HPDE6-E6E7 (cell line): ENCODE data around the gene GNAL.
"Not testable (repeated sequence)": the region's sequence is repeated elsewhere in the genome, so short reads cannot be mapped to it uniquely, and the experiment has no call there.

Source experiments
- DNase-seq: peaks from one replicate; pipeline ENCODE4 v3.0.0; 2011; ENCODE audit warnings: missing footprints; ENCODE audit errors: extremely low spot score

Gene GNAL

DNA sequence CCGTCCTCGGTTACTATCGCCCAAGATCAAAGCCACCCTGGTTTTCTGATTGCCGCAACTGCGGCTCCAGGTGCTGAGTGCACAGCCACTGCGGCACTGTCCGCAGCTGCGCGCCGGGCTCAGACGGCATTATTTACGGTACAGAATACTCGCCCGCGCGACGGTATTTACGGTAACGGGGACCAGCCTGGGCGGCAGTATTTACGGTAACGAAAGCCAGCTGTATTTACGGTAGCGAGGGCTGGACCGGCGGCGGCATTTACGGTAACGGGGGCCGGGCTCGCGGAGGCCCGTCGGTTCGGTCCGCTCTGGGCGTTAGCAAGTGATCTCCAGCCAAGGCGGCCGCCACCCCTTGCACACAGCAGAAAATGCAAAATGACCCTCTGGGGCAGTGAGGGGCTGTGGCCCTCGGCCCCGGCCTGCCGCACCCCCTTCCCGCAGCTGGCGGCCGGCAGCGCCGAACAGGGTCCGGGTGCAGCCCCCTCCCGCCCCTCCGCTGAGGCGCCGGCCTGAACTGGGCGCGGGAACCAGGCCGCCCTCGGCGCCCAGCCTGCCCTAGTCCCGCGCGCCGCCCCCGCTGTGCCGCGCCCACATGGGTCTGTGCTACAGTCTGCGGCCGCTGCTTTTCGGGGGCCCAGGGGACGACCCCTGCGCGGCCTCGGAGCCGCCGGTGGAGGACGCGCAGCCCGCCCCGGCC lies at the start of gene GNAL:
GNAL (plus strand) TSS at position 293 of the 697 bp plus-strand sequence; CDS start at position 593, 300 bp downstream.
- DNase-seq: peak; percentile 75

DNA sequence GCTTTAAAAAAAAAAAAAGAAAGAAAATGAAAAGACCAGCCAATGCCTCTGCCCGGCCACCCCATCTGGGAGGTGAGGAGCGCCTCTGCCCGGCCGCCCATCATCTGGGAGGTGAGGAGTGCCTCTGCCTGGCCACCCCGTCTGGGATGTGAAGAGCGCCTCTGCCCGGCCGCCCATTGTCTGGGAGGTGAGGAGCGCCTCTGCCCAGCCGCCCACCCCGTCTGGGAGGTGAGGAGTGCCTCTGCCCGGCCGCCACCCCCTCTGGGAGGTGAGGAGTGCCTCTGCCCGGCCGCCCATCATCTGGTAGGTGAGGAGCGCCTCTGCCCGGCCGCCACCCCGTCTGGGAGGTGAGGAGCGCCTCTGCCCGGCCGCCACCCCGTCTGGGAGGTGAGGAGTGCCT lies 41.8 kb upstream of the GNAL start:
- not testable (repeated sequence) for DNase-seq

DNA sequence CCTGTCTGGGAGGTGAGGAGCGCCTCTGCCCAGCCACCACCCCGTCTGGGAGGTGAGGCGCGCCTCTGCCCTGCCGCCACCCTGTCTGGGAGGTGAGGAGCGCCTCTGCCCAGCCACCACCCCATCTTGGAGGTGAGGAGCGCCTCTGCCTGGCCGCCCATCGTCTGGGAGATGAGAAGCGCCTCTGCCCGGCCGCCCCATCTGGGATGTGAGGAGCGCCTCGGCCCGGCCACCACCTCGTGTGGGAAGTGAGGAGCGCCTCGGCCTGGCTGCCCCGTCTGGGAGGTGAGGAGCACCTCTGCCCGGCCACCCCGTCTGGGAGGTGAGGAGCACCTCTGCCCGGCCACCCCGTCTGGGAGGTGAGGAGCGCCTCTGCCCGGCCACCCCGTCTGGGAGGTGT lies 41.3 kb upstream of the GNAL start:
- DNase-seq: not testable (repeated sequence)

DNA sequence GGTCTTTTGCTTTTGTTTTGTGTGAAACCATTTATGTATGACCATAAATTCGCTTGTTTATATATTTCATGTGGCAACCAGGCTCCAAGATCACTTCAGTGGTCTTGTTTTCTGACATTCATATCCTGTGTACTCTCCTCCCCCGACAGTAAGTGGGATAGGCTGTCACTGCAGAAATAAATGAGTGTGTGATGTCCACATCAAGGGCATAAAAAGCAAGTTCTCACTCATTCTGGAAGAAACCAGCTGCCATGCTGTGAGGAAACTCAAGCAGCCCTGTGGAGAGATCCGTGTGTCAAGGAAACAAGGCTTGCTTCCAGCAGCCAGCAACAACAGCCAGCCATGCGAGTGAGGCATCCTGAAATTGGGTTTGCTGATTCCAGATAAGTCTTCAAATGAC lies 39.2 kb upstream of the GNAL start:
- DNase-seq: no peak

DNA sequence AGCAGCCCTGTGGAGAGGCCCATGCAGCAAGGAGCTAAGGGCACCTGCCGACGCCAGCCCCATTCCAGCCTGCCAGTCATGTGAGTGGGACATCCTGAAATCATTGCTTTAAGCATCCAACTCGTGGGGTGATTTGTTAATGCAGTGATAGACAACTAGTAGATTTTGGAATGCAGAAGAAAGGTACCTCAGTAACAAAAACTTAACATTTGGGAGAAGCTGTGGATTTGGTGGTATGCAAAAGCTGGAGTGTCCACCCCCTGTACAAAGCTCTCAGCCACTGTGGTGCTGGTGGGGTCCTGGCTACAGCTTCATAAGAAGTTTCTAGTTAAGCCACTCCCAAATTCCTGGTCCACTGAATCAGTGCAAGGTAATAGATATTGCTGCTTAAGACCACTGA lies 37.2 kb upstream of the GNAL start:
- DNase-seq: no peak

DNA sequence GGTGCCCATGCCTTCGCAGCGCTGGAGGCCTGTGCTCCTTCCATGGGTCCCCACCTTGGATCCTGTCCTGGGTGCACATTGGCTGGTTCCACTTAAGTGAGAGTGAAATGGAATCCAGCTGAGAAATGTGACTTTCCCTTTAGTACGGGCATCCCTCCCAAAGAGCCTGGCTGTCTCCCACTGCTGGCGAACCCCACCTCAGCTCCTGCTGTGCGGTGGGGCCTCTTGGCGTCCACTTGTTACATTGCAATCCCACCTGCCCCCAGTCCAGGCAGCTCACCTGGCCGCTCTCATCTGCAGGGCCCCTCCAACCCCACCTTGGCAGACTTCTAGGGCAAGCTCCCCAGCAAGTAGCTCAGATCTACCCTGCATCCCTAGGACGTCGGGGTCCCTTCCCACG lies 35.5 kb upstream of the GNAL start:
- DNase-seq: no peak

DNA sequence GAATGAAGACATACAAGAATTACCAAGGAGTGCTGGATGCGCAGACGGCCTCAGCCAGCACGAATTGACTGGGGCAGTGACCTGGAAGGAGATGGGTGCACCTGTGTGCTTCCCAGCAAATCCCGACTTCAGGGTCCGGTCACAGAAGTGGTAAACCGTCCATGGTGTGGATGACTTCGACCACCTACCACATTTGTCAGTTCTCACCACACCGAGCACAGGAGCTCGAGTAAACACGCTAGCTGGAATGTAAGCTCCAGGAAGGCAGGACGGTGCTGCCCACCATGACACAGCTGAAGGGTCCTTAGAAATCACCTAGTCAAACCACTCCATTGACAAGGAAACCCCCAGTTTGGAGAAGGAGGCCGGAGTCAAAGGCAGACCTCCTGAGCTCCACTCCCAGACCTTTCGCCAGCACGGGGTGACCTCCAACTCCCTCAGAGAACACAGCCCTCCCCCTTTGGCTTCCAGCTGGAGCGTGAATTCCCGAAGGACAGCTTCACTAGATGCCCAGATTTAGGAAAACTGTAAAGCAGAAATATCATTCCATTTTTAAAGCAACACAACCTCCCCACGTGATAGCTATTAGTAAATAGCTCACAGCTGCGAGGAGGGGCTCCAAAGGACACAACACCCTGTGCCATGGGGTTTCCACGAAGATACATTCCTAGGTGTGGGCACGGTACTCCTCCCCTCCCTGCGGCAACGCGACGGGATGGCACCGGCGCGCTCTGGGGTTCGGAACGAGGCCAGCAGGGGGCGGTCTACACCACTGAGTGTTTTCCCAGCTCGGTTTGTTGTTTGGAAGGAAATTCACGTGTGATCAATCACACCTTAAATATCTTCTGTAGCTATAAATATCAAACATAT lies 34.1 kb upstream of the GNAL start:
- DNase-seq: peak; percentile 72

DNA sequence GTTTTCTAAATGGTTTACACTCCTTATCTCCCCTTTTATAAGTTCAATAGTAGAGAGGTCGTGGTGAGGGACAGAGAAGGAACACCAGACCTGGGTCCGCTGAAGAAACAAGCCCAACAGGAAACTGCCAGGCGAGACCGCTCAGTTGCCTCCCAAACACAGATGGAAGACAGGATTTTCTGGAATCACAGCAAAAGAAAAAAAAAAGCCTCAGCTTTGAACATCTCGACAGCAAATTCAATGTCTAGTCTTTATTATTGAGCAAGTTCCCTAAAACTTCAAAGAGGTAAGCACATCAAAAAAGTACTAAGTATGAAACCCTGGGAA lies 33.5 kb upstream of the GNAL start:
- no peak for DNase-seq

DNA sequence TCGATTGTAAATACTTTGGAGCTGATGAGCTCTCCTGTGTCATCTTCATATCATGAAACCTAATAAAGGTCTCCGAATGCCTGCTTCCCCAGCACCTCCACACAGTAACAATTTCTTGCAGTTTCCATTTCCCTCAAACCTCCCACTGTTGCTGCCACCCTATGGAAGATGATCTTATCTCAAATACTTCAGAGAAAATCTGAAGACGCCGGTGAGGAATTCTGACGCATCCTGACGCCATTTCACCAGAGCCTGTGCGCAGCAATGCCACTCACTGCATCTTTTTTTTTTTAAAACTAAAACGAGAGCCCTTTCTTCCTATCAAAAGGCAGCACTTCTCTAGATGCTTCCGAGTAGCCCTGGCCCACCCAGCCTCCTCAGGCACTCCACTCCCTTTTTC lies 31.9 kb upstream of the GNAL start:
- no peak for DNase-seq

DNA sequence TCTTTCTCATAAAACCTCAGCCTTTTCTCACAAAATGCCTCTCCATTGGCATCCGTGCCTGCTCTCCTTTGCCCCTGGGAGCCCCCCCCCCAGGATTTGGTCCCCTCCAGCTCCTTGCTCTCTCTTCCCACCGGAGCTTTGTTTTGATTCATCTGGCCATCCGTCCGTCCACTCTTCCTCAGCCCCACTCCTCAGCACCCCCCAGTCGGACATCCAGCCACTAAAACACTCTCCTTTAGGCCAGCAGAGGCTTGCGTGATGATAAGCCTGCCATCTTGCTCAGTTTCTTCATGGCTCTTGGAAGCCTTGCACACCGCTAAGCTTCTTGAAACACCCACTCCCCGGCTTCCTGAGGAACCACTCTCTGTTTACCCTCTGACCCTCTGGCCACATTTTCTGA lies 31.5 kb upstream of the GNAL start:
- DNase-seq: no peak

DNA sequence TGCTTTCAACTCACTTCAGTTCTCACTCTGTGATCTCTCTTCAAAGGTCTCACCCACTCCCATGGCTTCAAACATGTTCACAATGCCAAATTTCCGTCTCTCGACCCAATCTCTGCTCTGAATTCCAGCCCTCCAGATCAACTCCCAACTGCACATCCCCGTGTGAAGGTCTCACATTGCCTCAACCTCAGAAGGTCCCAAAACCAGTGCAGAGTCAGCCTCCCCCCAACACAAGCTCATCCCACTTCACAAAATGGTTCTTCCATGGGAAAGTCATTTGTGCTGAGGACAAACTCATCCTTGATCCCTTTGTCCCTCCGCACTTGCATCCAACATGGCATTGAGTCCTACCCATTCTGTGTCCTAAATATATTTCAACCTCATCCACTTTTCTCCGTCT lies 31.0 kb upstream of the GNAL start:
- no peak for DNase-seq

DNA sequence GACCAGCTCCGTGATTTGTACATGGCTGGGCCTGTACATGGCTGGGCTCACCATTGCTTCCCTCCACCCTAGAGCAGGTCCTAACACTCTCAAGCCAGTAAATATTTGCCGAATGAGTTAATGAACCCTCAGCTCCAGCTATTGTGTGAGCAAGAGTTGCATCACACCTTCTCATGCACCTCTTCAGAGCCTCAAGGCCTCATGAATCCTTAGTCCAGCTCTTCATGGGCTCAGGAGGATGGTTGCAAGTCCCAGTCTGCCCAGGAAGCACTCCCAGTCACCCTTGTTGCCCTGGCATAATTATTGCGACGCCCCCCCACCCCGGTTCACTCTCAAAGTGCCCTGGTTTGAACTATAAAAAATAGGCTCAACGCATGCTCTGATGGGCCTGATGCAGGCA lies 30.1 kb upstream of the GNAL start:
- peak; percentile 62 for DNase-seq

DNA sequence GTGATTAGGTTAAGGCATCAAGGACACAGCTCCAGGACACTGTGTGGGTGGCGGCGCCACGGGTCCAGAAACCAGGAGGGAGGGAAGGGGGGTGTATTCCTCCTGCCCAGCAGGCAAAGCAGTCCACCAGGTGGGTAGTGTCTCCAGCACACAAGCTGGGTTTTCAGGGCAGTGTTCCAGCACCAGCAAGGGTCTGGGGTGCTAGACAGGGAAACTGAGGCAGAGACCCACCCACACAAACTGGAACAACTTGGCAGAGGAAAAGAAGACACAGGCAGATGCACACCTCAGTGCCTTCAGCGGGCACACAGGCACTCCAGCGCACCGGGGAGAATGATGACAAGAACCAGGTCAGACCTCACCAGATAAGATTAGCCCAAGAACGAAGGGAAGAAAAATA lies 28.4 kb upstream of the GNAL start:
- DNase-seq: no peak

DNA sequence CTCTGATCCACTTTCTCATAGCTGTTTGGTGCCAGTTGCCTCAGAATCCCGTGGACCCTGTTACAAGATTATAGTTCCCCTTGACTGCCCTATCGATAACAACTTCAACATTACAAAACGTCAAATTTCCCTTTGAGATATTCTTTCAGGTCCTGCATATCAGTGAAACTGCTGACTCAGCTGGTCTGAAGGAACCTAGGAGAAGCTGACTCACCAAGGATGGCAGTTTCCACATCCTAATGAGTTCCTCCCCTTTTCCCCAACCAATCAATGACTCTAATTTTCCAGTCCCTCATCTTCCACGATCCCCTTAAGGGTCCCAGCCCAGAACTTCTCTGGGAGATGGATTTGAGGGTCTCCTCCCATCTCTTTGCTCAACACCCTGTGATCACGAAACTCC lies 27.6 kb upstream of the GNAL start:
- DNase-seq: no peak

DNA sequence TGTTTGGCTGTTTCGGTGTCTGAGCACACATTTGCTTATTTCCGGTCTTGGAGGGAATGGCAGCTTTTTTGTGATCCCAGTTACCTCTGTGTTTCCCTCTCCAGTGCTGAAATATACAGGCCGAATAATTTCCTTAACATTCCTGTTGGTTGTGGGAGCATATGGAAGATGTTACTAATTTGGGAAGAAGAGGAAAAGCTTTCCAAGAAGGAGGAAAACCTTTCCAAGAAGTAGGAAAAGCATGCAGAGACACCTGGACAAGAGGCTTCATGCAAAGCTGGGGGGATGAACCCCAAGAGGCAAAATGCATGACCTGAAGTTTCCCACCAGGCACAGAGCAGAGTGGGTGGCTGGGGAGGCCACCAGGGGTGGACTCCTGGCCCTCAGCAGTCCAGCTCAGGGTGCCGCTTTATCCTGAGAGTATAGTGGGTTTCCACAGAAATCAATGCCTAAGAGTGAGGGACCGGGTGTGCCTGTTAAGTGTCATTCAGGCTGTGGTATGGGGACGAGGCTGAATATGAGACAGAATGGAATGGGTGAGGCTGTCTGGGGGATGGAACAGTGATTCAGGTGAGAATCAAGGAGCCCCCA lies 25.5 kb upstream of the GNAL start:
- DNase-seq: no peak

DNA sequence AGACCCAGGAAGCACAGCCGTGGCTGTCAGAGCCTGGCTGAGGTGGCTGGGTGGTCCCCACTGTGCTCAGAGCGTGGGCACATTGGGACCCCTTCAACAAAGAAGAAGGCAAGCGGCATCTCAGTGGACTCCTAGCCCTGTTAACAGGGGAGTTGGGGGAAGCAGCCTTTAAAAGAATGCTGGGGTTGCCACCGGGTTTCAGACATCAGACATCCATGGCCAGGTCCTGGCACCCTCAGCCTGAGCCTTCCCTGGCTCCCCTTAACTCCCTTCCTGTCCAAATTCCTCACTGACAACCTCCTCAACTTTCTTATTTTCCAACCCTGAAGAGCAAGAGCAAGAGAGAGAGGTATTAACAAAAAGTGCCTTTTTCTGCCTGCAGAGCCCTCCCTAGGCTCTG lies 24.8 kb upstream of the GNAL start:
- DNase-seq: no peak

DNA sequence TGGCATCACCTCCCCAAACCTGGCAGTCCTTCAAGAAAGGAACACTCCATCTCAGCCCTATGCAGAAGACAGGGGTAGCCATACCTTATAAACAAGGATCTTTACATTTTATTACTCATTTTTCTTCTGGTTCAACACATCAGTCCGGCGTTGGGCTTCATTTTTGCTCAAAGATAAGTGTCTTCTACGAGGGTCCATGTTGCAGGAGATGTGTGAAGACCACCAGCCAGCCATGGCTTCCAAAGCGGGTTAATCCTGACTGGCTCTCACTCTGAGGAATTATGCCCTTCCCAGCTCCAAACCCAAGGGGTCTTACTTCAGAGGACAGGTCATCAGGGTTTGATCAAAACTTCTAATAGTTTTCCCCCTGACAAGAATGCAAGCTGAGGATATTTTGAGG lies 23.9 kb upstream of the GNAL start:
- no peak for DNase-seq

DNA sequence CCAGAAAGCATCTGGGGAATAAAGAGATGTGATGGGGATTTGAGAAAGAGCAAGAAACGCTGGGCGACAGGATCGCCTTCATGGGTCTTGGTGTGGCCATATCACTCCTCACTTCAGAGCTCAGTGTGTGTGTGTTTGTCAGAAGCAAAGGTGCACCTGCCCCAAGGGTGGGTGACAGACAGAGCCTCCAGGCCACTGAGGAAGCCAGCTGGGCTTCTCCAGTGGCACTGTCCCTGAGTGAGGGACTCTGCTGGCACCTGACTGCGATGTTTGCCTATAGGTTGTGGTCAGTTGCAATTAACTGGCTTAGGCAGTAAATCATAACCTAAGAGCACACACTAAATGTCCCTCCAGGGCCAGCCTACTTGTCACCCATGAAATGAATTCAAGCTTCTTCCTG lies 23.5 kb upstream of the GNAL start:
- DNase-seq: no peak

DNA sequence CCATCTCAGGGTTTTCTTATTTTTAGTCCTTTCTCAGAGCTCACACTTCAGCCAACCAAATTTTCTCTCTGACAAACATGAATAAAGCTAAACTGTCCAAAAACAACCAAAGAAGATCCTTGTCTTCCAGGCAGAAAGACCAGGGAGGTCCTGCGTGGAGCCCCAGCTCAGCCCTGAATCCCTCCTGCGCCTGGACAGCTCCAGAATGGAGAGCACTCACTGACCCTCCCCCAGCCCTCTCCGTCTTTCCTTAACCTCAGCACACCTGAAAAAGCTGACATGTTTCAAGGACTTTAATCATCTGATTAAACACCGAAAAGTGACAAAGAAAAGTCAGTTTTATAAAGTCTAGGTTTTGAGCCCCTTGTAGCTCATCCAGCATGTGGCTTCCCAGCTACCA lies 22.9 kb upstream of the GNAL start:
- no peak for DNase-seq

DNA sequence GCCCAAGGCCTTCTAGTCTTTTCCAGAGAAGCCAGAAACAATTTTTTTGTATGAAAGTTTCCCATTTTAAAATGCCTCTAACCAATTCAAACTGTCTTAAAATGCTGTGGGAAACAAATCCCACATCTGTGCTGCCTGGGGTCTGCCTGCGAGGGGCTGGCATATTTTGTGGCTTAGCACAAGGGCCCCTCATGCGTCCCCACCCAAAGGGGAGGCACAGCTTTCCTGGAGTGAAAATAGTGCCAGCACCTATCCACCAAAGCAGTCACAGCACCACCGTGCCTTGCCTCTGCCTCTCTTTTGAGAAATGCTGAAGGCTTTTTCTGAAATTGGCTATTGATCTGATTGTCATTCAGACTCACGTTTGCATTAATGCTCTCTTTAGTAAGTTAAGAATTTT lies 22.2 kb upstream of the GNAL start:
- DNase-seq: no peak

DNA sequence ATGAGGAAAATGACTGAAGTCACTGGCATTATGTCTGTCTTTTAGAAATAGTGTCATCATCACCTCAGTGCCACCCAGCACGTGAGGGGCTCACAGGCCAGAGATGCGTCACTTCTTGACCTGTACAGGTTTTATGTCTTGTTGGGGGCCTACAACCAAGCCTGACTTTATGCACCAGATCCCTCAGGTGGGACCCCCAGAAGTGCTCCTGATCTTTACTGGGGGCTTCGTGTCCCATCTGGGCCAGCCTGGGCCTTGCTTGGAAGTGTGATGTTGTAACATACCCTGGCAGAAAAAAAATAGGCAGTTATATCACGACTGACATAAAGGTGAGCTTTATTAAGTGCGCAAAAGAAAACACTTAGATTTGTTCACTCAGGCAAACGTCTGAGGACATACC lies 21.5 kb upstream of the GNAL start:
- no peak for DNase-seq

DNA sequence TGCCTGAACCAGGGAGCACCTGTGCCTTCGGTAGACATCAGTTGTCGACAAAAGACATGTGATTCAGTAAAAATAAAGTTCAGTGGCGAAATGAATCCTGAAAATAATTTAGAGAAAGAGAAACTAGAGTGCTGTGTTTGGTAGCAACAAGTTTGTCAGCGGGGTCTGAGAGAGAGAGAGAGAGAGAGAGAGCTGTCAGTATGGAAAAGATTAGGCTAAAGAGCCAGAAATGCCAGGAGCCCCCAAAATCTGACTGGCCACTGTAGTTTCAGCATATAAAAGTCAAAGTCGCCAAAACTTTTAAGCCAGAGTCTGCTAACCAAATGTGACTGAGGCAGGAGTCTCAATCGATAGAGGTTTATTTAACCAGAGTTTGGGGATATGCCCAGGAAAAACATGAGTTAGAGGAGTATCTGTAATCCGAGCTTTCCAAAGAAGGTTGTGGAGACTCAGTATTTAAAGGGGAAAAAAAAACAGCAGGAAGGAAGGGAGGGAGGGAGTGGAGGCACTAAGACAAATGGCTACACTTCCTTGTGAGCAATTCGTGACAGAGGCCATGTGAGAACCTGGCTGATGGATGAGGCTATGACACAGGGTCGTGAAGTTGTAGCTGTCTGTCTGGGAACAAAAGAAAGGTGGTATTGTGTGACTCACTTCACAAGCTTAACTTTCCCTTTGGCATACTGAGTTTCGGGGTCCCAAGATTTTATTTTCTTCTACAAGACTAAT lies 20.5 kb upstream of the GNAL start:
- DNase-seq: no peak
